Stimulated activated CD4-positive, alpha-beta T cell treated with anti-CD3 and anti-CD28 coated beads, Interleukin-1b, Interleukin-23, amount 100 ng/mL, for 4 hours (primary cell): ENCODE results near the gene SMIM17.

Source experiments
- DNase-seq, 2 donors: peaks; one replicate each; pipeline ENCODE4 v3.0.0-alpha.2; 2020; ENCODE audit warnings: low read depth in 2 of 2

Gene SMIM17

DNA sequence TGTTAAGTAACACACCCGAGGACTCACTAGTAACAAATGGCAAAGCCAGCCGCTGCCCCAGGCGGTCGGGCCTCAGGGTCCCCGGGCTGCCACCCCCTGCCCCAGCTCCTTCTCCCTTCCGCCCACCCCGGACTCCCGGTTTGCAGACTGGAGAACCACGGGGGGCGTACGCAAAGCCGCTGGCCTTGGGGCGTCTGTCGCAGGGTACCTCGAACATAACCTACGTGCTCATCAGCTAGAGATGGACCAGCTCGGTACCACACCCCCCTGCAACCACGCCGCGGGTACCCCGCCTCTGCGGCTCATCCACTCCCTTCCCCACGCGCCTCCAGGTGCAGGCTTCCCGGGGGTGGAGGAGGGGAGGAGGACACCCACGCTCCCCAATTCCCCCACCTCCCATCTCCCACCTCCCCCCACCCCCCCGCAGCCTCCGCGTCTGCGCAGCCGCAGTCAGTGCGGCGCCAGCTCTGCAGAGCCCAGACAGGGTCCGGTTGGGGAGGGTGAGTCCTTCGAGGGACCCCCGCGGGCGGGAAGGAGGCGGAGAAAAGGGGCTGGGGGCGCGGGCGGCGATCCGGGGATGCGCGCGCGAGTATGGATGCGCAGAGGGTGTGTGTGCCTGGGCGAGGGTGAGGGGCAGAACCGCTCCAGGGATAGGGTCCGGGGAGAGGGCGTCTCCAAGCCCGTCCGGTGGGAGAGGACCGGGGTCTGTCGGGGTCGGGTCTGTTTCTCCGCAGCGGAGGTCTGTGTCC, at the start of gene SMIM17:
TSS of gene SMIM17 (plus strand) at position 449 of the 749 bp plus-strand sequence. CDS start 2,509 bp downstream, outside the sequence.
- DNase-seq = no peak

GRCh38 chr19:56594446-56594782, 48.5 kb upstream of the SMIM17 start:
- no peak for DNase-seq

GRCh38 chr19:56594783-56595547, 48.0 kb upstream of the SMIM17 start, which contains the start of gene ZNF71:
Gene ZNF71 (plus strand): TSS chr19:56595302. CDS start chr19:56601559, 6,257 bp downstream.
- peak; percentile 82 to 87 for DNase-seq

DNA sequence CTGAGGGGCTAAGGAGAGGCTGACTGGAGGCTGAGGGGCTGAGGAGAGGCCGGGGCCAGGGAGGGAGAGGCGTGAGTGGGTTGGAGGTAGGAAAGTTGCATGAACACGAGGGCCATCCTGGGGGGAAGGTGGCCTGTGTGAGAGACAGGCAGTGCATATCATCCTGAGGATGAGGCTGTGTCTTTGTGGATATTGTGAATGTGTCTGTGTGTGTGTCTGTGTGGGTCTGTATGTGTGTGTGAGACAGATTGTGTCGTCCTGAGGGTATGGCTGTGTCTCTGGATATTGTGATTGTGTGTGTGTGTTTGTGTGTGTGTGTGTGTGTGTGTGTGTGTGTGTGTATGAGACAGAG, 47.4 kb upstream of the SMIM17 start:
- no peak for DNase-seq

GRCh38 chr19:56596676-56597075, 46.3 kb upstream of the SMIM17 start:
- no peak for DNase-seq

GRCh38 chr19:56597696-56598095, 45.3 kb upstream of the SMIM17 start:
- DNase-seq = no peak

DNA sequence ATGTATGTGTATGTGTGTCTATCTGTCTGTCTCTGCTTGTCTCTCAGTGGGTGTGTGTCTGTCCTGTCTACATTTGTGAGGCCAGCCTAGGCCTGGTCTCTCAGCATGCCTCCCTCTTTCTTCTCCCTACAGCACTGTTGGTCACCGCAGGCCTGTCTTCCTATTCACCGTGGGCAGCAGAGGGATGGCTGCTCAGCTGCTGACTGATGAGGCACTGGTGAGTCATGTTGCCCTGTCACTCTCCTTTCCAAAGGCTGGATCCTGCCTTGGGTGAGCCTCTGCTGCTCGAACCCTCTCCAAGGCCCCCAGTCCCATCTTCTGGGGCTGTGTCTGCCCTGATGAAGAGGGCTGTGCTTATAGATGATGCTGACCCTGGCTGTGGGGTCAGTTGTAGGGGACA, 41.6 kb upstream of the SMIM17 start:
- no peak for DNase-seq

- DNase-seq = no peak
Measured at GRCh38 chr19:56603829-56604228, 39.1 kb upstream of the SMIM17 start.

- no peak for DNase-seq
Measured at GRCh38 chr19:56608274-56608964, 34.5 kb upstream of the SMIM17 start.

DNA sequence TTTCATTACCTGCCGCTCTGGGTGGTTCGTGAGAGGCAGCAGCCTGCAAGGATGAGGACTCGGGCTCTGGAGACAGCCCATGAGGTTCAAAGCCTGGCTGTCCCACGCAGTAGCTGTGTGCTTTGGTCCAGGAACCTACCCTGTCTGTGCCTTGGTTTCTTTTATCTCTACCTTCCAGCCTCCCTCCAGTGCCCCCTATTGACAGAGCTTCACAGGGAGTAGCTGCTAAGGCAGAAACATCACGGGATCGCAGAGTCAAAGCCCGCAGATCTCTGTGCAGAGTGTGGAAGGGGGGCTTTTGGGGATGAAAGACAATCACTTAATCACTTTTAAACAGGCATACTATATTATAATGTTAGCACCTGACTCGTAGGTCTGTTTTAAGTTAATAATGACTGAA, 31.7 kb upstream of the SMIM17 start:
- no peak for DNase-seq

GRCh38 chr19:56612737-56613136, 30.2 kb upstream of the SMIM17 start:
- no peak for DNase-seq

DNA sequence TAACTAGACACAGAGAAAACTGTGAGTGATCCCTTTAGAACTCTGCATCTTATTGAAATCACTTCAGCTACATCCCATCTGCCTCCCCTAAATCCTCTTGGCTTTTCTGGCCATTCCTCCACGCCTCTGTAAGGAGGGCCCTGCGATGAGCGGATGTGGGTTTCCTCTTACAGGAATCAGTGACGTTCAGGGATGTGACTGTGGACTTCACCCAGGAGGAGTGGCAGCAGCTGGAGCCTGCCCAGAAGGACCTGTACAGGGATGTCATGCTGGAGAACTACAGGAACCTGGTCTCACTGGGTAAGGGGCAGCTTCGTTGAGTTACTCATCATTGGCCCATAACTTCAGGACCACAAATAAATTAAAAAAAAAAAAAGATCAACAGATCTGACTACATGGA, 29.3 kb upstream of the SMIM17 start:
- DNase-seq = no peak

- no peak for DNase-seq
Measured at GRCh38 chr19:56617531-56617930, 25.4 kb upstream of the SMIM17 start.

GRCh38 chr19:56619121-56619520, 23.8 kb upstream of the SMIM17 start:
- DNase-seq = no peak

DNA sequence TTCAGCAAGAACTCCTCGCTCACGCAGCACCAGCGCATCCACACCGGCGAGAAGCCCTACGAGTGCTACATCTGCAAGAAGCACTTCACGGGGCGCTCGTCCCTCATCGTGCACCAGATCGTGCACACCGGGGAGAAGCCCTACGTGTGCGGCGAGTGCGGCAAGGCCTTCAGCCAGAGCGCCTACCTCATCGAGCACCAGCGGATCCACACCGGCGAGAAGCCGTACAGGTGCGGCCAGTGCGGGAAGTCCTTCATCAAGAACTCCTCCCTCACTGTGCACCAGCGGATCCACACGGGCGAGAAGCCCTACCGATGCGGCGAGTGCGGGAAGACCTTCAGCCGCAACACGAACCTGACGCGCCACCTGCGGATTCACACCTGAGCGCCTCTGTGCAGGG, 20.6 kb upstream of the SMIM17 start:
- no peak for DNase-seq

DNA sequence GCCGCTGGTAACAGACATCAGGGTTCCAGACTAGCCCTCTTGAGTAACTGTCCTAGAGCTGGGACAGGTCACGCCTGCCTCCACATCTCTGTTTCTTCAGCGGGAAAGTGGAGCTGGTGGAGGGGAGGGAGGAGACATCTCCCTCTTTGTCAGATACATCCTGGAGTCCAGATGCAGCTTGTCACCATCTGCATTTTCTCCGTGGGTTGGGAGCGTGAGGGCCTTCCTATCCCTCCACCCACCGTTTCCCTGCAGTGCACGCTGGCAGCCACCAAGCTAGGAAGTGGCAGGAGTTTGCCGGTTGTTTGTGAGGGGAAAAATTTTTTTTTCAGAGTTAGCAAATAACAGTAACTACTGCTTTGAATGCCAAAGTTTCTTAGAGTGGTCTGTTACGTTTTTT, 20.0 kb upstream of the SMIM17 start:
- DNase-seq = no peak

DNA sequence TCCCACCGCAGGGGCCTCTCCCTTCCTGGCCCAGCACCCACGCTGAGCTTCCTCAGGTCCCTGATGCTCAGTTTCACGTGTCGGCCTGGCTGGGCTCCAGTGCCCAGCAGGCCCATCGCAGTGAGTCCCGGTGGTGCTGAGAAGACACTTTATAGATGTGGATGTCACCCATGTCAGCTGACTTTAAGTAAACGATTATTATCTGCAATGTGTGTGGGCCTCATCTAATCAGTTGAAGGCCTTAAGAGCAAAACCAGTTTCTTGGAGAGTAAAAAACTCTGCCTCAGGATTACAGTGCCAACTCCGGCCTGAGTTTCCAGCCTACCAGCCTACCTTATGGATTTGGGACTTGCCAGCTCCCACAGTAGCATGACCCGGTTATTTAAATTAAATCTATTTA, 17.3 kb upstream of the SMIM17 start:
- no peak for DNase-seq

DNA sequence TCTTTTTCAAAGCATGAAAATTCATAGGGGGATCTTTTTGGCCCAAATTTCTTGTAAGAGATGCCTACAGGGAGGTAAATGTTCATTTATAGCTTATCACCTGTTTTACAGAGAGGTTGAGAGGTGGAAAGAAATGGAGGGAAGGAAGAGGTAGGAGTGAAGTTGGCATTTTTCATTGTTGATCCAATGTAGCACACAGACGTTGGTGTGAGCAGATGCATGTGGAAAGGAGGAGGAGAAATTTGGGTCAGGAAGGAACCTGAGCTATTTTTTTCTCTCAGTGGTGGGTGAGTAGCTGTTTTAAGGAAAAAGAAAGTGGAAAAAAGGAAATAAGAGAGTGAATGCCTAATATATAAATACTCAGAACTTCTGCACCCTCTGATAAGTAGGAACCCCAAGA, 9.9 kb upstream of the SMIM17 start:
- DNase-seq = no peak

DNA sequence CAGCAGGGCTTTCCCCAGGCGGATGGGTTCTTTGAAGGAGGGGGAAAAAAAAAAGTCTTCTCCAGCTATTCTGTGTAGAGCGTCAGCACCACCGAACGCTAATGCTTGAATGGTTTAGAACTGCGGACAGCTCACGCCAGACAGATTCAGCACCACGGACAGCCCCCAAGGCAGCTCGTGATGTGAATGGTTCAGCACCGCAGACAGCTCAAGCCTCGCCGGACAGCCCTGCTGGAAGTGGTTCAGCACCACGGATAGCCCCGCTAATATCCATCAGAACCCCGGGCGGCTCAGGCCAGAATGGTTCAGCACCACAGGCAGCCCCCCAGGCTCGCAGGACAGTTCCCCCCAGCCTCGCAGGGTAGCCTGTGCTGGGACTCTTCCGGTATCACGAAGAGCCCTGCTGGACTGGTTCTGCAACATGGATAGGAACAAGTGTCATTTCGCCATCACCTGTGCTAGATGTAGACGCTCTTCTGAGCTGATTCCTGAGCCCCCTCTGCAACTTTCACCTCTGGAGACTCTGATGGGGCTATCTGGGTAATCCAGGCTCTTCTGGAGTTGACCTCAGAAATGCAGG, 4.9 kb upstream of the SMIM17 start:
- DNase-seq = peak in 1 of 2 donors; percentile 6

- DNase-seq = no peak
Measured at GRCh38 chr19:56639217-56639616, 3.7 kb upstream of the SMIM17 start.

DNA sequence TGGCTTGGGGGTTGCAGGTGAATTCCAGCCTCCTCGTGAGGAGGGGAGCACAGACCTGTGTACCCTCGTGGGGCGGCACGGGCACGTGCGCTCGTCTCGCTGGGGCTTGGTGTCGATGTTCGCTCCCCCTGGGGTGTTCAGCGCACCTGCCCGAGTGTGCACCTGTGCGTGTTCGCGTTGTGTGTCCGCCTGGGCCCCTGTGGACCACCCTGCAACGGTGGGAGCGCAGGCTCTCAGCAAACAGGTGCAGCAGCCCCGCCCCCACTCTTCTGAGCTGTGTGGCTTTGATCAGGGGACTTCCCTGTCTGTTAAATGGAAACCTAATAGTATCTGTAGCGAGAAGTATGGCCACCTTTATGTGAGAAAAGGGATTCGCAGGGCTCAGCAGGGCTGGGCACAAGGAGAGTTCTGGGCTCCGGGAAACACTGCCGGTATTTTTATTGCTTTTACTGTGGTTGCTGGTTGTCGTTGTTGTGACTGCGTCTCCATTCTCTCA, 549 bp downstream of the SMIM17 start:
- no peak for DNase-seq

DNA sequence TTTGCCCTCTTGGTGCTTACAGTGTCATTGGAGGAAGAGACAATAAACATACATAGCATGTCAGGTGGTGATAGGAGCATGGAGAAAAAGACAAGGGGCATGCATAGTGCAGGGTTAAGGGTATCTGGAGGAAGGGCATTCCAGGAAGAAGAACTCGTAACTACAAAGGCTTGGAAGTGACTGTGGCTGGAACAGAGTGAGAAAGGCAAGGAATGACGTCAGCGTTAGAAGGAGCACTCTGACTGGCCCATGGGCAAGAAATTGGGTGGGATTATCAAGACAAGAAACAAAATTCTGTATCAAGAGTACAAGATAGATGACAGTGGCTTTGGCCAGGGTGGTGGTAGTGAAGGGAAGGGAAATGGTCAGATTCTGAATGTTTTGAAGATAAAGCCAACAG, 11.2 kb downstream of the SMIM17 start:
- no peak for DNase-seq
